PC-9 (cell line): ENCODE results near the gene LGI2.

Source experiments
- EZH2 ChIP-seq: fragments of 200-600 bp; sonication (generic); IDR thresholded peaks from 2 replicates; pipeline ENCODE4 v1.8.0; 2017; ENCODE audit warnings: antibody characterized with exemption, low read depth
- TF ChIP-seq, protein P1 (sequence below): fragments of 200-600 bp; sonication (generic); conservative IDR thresholded peaks from 2 replicates; pipeline ENCODE4 v1.6.1; 2017; ENCODE audit warnings: mixed run types, antibody characterized with exemption, mild to moderate bottlenecking, moderate library complexity

DNA sequence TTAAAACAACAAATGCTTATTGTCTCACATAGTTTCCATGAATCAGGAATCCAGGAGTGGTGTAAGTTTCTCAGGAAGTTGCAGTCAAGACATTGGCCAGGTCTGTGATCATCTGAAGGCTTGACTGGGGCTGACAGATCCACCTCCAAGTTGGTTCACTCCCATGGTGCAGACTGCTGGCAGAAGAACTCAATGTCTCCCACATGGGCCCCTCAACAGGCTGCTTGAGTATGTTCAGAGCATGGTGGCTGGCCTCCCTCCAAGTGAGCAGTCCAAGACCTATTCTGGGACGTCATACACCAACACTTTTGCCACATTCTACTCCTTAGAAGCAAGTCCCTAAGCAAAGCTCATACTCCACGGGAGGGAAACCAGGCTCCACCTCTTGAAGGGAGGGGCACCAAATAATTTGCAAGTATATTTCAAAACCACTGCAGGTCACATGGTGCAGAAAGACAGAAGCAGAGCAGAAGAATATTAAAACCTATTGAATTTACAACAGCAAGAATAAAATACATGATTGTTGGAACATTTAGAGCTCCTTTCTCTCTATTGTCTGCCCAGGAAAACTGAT, 35.3 kb downstream of the LGI2 start:
- TF ChIP-seq EZH2 = no peak
- TF ChIP-seq, protein P1, sequence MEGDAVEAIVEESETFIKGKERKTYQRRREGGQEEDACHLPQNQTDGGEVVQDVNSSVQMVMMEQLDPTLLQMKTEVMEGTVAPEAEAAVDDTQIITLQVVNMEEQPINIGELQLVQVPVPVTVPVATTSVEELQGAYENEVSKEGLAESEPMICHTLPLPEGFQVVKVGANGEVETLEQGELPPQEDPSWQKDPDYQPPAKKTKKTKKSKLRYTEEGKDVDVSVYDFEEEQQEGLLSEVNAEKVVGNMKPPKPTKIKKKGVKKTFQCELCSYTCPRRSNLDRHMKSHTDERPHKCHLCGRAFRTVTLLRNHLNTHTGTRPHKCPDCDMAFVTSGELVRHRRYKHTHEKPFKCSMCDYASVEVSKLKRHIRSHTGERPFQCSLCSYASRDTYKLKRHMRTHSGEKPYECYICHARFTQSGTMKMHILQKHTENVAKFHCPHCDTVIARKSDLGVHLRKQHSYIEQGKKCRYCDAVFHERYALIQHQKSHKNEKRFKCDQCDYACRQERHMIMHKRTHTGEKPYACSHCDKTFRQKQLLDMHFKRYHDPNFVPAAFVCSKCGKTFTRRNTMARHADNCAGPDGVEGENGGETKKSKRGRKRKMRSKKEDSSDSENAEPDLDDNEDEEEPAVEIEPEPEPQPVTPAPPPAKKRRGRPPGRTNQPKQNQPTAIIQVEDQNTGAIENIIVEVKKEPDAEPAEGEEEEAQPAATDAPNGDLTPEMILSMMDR = no peak
